HG02759 (cell line): ENCODE data around the gene TMEM179.

Source experiments
- ATAC-seq: cut with Tn5 transposase; IDR thresholded peaks from one replicate; pipeline ENCODE4 v1.9.1; 2021; ENCODE audit warnings: mild to moderate bottlenecking, moderate library complexity; ENCODE audit not compliant: unreplicated experiment

TMEM179 gene

GRCh38 chr14:104547310-104547997 lies 57.1 kb downstream of the TMEM179 start:
- no peak for ATAC-seq

- ATAC-seq = no peak
Observed at GRCh38 chr14:104546591-104547309, 57.8 kb downstream of the TMEM179 start.

GRCh38 chr14:104545942-104546501 lies 58.5 kb downstream of the TMEM179 start:
- no peak for ATAC-seq

GRCh38 chr14:104545151-104545941 lies 59.2 kb downstream of the TMEM179 start:
- no peak for ATAC-seq

- ATAC-seq = no peak
Observed at GRCh38 chr14:104544362-104544961, 60.1 kb downstream of the TMEM179 start.

- no peak for ATAC-seq
Observed at GRCh38 chr14:104542871-104543830, 61.4 kb downstream of the TMEM179 start.

- ATAC-seq = no peak
Observed at GRCh38 chr14:104541905-104542465, 62.6 kb downstream of the TMEM179 start.
